ENCODE measurements around the gene PNLIPRP2. TPM values are rescaled to one million over a fixed set of nuclear protein-coding genes. Genes with fewer than 3 reads are reported as not detected.

PNLIPRP2 gene
- total and polyA plus RNA-seq, 2 donors: 0.06 TPM; not detected in 1

GRCh38 chr10:116669832-116670644 is 49.3 kb downstream of the PNLIPRP2 start:
- Histone ChIP-seq H3K27ac (ENCODE audit: low read depth) (no peak overlapping the region), H3K4me3 (ENCODE audit: low read depth, low read length) (no peak overlapping the region), H3K36me3 (ENCODE audit: insufficient read depth) (no peaks in the 10 kb centered on the region), H3K4me1 (ENCODE audit: insufficient read depth) (no peaks in the 10 kb centered on the region)
- 20% methylated on average over 41 of the region's 41 CpGs for WGBS
- DNase-seq (ENCODE audit: extremely low spot score): no peak

- 87% methylated on average over 6 of the region's 6 CpGs for WGBS
- Histone ChIP-seq H3K4me3 (ENCODE audit: low read depth, low read length) (no peak overlapping the region), H3K27ac (ENCODE audit: low read depth) (no peak overlapping the region), H3K36me3 (ENCODE audit: insufficient read depth) (no peaks in the 10 kb centered on the region), H3K4me1 (ENCODE audit: insufficient read depth) (no peaks in the 10 kb centered on the region)
- no peak for DNase-seq (ENCODE audit: extremely low spot score)
These were observed 50.0 kb downstream of the PNLIPRP2 start for GRCh38 chr10:116670706-116671105.

DNA sequence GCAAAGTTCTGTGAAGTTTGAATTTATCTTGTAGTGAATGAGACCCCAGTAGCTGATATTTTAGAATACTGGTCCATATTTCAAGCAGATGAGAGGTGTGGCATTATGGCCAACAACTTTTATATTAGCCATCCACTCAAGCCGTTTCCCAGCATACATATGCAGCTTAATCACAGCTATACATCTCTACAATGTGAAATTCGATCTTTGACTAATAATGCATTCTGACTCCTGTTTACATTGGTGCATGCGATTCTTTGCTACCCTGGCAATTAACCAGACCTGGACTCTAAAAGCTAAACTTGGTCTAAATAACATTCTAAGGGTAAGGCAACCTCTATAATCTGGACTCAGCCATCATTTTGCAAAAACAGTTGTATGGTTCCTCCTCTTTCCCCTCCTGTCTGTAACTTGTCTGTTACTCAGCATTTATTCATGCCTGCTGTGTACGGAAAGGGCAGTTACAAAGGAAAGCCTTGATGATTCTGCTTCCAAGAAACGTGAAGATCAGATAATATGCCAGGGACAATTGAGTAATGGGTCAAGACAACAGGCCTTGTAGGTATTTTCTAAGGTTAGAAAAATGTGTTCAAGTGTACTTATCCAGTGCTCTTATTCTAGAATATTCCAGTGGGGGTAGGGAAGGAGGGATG is 50.6 kb downstream of the PNLIPRP2 start:
- no peaks in the 10 kb centered on the region for H3K36me3 ChIP-seq (ENCODE audit: insufficient read depth)
- DNase-seq (ENCODE audit: extremely low spot score): no peak
- no peak overlapping the region for H3K4me3 ChIP-seq (ENCODE audit: low read depth, low read length)
- H3K4me1 ChIP-seq (ENCODE audit: insufficient read depth): no peaks in the 10 kb centered on the region
- WGBS: 64% methylated on average over 5 of the region's 5 CpGs
- no peak overlapping the region for H3K27ac ChIP-seq (ENCODE audit: low read depth)

GRCh38 chr10:116672891-116673290 is 52.1 kb downstream of the PNLIPRP2 start:
- DNase-seq (ENCODE audit: extremely low spot score): no peak
- H3K4me1 ChIP-seq (ENCODE audit: insufficient read depth): no peaks in the 10 kb centered on the region
- H3K27ac ChIP-seq (ENCODE audit: low read depth): no peak overlapping the region
- H3K4me3 ChIP-seq (ENCODE audit: low read depth, low read length): no peak overlapping the region
- no peaks in the 10 kb centered on the region for H3K36me3 ChIP-seq (ENCODE audit: insufficient read depth)
- WGBS: 96% methylated on average over 5 of the region's 5 CpGs

DNA sequence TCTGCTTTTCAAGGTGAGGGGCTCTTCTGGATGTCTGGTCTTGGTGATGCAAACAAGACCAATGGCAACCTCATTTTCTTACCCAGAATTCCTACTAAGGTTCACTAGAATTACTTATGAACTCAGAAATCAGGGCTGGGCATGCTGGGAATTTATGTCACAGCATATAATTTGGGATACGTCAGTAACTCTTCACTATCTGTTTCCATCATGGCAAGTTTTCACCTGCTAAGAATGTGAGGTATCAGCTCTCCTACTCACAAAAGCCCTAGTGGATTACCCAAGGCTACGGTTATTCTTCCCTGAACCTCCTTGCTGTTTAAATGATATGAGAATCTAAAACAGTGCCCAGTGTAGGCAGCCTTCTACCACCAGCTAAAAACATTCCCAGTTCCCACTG is 53.1 kb downstream of the PNLIPRP2 start:
- Histone ChIP-seq H3K36me3 (ENCODE audit: insufficient read depth) (no peaks in the 10 kb centered on the region), H3K27ac (ENCODE audit: low read depth) (no peak overlapping the region), H3K4me1 (ENCODE audit: insufficient read depth) (no peaks in the 10 kb centered on the region), H3K4me3 (ENCODE audit: low read depth, low read length) (no peak overlapping the region)
- 80% methylated on average over 2 of the region's 2 CpGs for WGBS
- no peak for DNase-seq (ENCODE audit: extremely low spot score)

- H3K36me3 ChIP-seq (ENCODE audit: insufficient read depth): no peaks in the 10 kb centered on the region
- H3K27ac ChIP-seq (ENCODE audit: low read depth): no peak overlapping the region
- WGBS: 95% methylated on average over 32 of the region's 32 CpGs
These were observed 54.2 kb downstream of the PNLIPRP2 start for GRCh38 chr10:116674901-116675423.

DNA sequence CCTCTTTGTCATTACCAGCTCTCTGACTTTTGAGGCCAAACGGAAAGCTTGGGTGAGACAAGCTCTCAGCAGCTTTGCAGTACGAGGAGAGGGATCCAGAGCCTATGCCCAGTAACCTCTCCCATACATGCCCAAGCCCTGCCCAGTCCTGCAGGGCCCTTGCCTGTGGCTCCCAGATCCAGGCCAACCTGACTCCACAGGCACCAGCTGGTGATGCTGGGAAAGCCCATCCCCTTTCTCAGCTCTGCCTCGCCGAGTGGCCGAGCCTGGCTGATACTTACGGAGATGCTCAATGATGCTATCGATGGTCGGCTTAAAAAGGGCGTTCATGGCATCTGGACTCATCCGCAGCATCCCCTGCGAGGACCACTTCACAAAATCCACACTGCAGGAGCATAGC is 55.4 kb downstream of the PNLIPRP2 start:
- no peak overlapping the region for H3K4me3 ChIP-seq (ENCODE audit: low read depth, low read length)
- no peak overlapping the region for H3K27ac ChIP-seq (ENCODE audit: low read depth)
- 91% methylated on average over 11 of the region's 11 CpGs for WGBS
- DNase-seq (ENCODE audit: extremely low spot score): no peak
- no peaks in the 10 kb centered on the region for H3K36me3 ChIP-seq (ENCODE audit: insufficient read depth)
- no peaks in the 10 kb centered on the region for H3K4me1 ChIP-seq (ENCODE audit: insufficient read depth)

More at GRCh38 chr10:116674901-116675423, 54.2 kb downstream of the PNLIPRP2 start:
- H3K4me3 ChIP-seq (ENCODE audit: low read depth, low read length): no peak overlapping the region
- H3K4me1 ChIP-seq (ENCODE audit: insufficient read depth): no peaks in the 10 kb centered on the region
- no peak for DNase-seq (ENCODE audit: extremely low spot score)

GRCh38 chr10:116676633-116677032 is 55.9 kb downstream of the PNLIPRP2 start:
- no peak overlapping the region for H3K27ac ChIP-seq (ENCODE audit: low read depth)
- H3K4me3 ChIP-seq (ENCODE audit: low read depth, low read length): no peak overlapping the region
- H3K36me3 ChIP-seq (ENCODE audit: insufficient read depth): no peaks in the 10 kb centered on the region
- no peak for DNase-seq (ENCODE audit: extremely low spot score)
- WGBS: 87% methylated on average over 8 of the region's 8 CpGs
- no peaks in the 10 kb centered on the region for H3K4me1 ChIP-seq (ENCODE audit: insufficient read depth)

GRCh38 chr10:116679351-116679750 is 58.6 kb downstream of the PNLIPRP2 start:
- DNase-seq (ENCODE audit: extremely low spot score): no peak
- WGBS: 95% methylated on average over 15 of the region's 15 CpGs
- H3K4me1 ChIP-seq (ENCODE audit: insufficient read depth): no peaks in the 10 kb centered on the region
- no peak overlapping the region for H3K4me3 ChIP-seq (ENCODE audit: low read depth, low read length)
- H3K27ac ChIP-seq (ENCODE audit: low read depth): no peak overlapping the region
- H3K36me3 ChIP-seq (ENCODE audit: insufficient read depth): no peaks in the 10 kb centered on the region

- no peak overlapping the region for H3K27ac ChIP-seq (ENCODE audit: low read depth)
- DNase-seq (ENCODE audit: extremely low spot score): no peak
- WGBS: 91% methylated on average over 9 of the region's 9 CpGs
- H3K36me3 ChIP-seq (ENCODE audit: insufficient read depth): no peaks in the 10 kb centered on the region
- no peaks in the 10 kb centered on the region for H3K4me1 ChIP-seq (ENCODE audit: insufficient read depth)
- no peak overlapping the region for H3K4me3 ChIP-seq (ENCODE audit: low read depth, low read length)
These were observed 62.4 kb downstream of the PNLIPRP2 start for GRCh38 chr10:116683166-116683565.

DNA sequence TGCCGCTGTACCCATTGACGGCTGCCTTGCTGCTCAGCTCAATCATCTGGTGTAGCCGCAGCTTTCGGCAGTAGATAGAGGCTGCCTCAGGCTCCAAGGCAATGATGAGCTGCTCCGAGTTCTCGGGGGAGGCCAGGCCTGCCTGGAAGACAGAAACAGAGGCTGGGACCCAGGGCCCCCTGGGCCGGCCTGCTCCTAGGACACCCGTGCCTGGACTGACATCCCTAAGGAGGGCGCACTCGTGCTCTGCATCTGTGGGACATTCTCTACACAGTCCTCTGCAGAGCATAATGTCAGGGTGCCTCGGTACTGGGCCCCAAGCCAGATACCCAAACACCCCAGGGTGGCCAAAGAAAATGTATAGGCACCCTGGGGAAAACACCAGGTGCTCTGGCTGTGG is 63.1 kb downstream of the PNLIPRP2 start:
- WGBS: 95% methylated on average over 11 of the region's 11 CpGs
- DNase-seq (ENCODE audit: extremely low spot score): no peak
- no peak overlapping the region for H3K4me3 ChIP-seq (ENCODE audit: low read depth, low read length)

GRCh38 chr10:116684781-116685180 is 64.0 kb downstream of the PNLIPRP2 start:
- H3K4me3 ChIP-seq (ENCODE audit: low read depth, low read length): no peak overlapping the region
- peaks cover 1% of the 10 kb centered on the region for H3K4me1 ChIP-seq (ENCODE audit: insufficient read depth)
- WGBS: 95% methylated on average over 5 of the region's 5 CpGs
- no peak for DNase-seq (ENCODE audit: extremely low spot score)
- H3K36me3 ChIP-seq (ENCODE audit: insufficient read depth): no peaks in the 10 kb centered on the region
- H3K27ac ChIP-seq (ENCODE audit: low read depth): no peak overlapping the region

More for the DNA sequence above, 63.1 kb downstream of the PNLIPRP2 start:
- H3K36me3 ChIP-seq (ENCODE audit: insufficient read depth): no peaks in the 10 kb centered on the region
- no peak overlapping the region for H3K27ac ChIP-seq (ENCODE audit: low read depth)
- H3K4me1 ChIP-seq (ENCODE audit: insufficient read depth): no peaks in the 10 kb centered on the region

DNA sequence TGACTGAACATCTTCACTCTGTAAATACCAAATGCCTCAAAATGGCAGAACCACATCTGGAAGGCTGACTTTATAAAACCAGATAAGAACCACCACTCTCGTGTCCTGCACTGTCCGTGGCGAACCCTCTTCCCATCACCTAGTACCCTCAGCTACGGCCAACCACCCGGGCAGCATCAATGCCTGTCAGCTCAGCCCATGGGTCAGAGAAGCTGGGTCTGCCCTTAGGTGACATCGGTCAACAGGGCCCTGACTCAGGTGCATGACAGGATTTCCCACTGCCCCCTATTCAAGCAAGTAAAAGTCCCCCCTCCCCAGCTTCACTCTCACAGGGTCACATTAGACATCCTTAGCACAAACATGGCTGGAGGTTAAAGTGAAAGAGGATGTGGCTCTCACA is 65.1 kb downstream of the PNLIPRP2 start:
- no peak for DNase-seq (ENCODE audit: extremely low spot score)
- 97% methylated on average over 6 of the region's 6 CpGs for WGBS
- Histone ChIP-seq H3K36me3 (ENCODE audit: insufficient read depth) (no peaks in the 10 kb centered on the region), H3K4me3 (ENCODE audit: low read depth, low read length) (no peak overlapping the region), H3K4me1 (ENCODE audit: insufficient read depth) (peaks cover 1% of the 10 kb centered on the region), H3K27ac (ENCODE audit: low read depth) (no peak overlapping the region)

GRCh38 chr10:116686632-116687031 is 65.9 kb downstream of the PNLIPRP2 start:
- no peak overlapping the region for H3K27ac ChIP-seq (ENCODE audit: low read depth)
- no peak for DNase-seq (ENCODE audit: extremely low spot score)
- H3K36me3 ChIP-seq (ENCODE audit: insufficient read depth): no peaks in the 10 kb centered on the region
- 96% methylated on average over 3 of the region's 3 CpGs for WGBS
- peaks cover 1% of the 10 kb centered on the region for H3K4me1 ChIP-seq (ENCODE audit: insufficient read depth)
- H3K4me3 ChIP-seq (ENCODE audit: low read depth, low read length): no peak overlapping the region

Measured in urinary bladder (tissue), 4 donors.